Suprapubic skin (tissue), 4 donors: ENCODE measurements around the gene EYS.

Experiments
- CTCF ChIP-seq, 2 donors: fragments of 200-600 bp in 1 of 2; fragments of 450-650 bp in 1 of 2; sonication (generic) in 1 of 2; IDR thresholded peaks; one replicate each; pipeline ENCODE4 v1.5.1; 2016 to 2019; ENCODE audit warnings: antibody characterized with exemption in 2 of 2, mild to moderate bottlenecking in 1 of 2, moderate library complexity in 1 of 2
- EP300 ChIP-seq: sonication (generic); formaldehyde crosslinking; IDR thresholded peaks from one replicate; pipeline ENCODE4 v1.6.1; 2017; ENCODE audit warnings: antibody characterized with exemption
- POLR2A ChIP-seq, 2 donors: fragments of 450-650 bp; IDR thresholded peaks; one replicate each; pipeline ENCODE4 v1.6.1; 2017; ENCODE audit warnings: antibody characterized with exemption in 2 of 2, mild to moderate bottlenecking in 2 of 2, moderate library complexity in 2 of 2
- POLR2AphosphoS5 ChIP-seq, 3 donors: sonication (generic); formaldehyde crosslinking; IDR thresholded peaks; one replicate each; pipeline ENCODE4 v1.6.1; 2017; ENCODE audit warnings: antibody characterized with exemption in 3 of 3

- TF ChIP-seq POLR2A (IDR thresholded peaks at IDR 0.05) (no peak), POLR2AphosphoS5 (IDR thresholded peaks at IDR 0.05) (no peak), CTCF (IDR thresholded peaks at IDR 0.05) (no peak), EP300 (no peak)
These were observed 1042.5 kb downstream of the EYS start for GRCh38 chr6:64664480-64664879.
